Measurements from ENCODE around the gene RBMS2.

DNA sequence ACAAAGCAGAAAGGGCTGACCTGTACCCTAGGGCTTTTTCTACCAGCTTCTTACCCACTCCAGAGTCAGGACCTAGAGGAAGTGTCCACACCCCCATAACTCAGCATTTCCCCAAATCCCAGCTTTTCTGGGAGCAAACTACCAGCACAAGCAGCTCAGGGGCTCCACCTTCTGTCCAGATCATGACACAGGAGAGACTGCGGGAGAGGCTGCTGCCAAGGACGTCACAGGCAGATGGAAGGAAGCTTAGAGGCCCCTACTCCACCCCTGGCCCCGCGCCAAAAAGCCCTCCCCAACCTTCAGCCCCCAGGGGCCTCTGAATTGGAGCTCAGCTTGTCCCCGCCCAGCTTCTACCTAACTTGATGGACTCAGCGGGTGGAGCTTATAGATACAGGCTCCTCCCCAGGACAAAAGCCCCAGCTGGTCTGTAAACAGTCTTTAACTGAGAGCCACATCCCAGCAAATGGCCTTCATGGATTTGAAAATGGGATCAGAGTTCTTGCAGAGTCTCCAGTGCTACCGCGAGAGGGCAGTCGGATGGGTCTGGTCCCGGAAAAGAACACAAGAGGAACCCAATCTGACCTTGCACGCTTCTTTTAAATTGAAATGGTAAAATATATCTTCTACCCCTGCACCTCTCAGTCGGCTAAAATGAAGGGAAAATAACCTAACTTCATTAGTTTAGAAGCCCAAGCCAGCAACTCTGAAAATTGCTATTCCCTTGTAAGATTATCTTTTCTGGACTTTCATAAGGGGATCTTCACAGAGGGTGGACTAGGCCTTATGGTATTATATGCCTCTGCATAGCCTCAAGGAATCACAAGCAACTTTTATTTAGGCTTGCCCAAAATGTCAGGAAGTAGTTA lies 115.3 kb downstream of the RBMS2 start:
- TF ChIP-seq, protein P1, sequence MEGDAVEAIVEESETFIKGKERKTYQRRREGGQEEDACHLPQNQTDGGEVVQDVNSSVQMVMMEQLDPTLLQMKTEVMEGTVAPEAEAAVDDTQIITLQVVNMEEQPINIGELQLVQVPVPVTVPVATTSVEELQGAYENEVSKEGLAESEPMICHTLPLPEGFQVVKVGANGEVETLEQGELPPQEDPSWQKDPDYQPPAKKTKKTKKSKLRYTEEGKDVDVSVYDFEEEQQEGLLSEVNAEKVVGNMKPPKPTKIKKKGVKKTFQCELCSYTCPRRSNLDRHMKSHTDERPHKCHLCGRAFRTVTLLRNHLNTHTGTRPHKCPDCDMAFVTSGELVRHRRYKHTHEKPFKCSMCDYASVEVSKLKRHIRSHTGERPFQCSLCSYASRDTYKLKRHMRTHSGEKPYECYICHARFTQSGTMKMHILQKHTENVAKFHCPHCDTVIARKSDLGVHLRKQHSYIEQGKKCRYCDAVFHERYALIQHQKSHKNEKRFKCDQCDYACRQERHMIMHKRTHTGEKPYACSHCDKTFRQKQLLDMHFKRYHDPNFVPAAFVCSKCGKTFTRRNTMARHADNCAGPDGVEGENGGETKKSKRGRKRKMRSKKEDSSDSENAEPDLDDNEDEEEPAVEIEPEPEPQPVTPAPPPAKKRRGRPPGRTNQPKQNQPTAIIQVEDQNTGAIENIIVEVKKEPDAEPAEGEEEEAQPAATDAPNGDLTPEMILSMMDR (IDR thresholded peaks at IDR 0.05; ENCODE audit: low read depth, low read length), result peak; percentile 89
- TF ChIP-seq POLR2A (IDR thresholded peaks at IDR 0.05; ENCODE audit: extremely low read depth, insufficient read length), result no peak
- TF ChIP-seq, protein P2, sequence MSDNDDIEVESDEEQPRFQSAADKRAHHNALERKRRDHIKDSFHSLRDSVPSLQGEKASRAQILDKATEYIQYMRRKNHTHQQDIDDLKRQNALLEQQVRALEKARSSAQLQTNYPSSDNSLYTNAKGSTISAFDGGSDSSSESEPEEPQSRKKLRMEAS (IDR thresholded peaks at IDR 0.05; ENCODE audit: low read depth, low read length), result peak; percentile 25; the same call in 1 of the 2 replicates
- TF ChIP-seq MYC (IDR thresholded peaks at IDR 0.05; ENCODE audit: low read depth, low read length), result 0 out of 2 replicates have a peak, but pooled peaks have one; percentile 19
